Liver (tissue), 2 donors: ENCODE measurements around the gene SMAD6.

ENCODE experiments used
- YY1 ChIP-seq: IDR thresholded peaks from 2 replicates; pipeline ENCODE4 v1.6.1; 2016; ENCODE audit warnings: antibody characterized with exemption, mild to moderate bottlenecking
- TF ChIP-seq, protein P1 (sequence below): fragments of 150-350 bp; IDR thresholded peaks from 2 replicates; pipeline ENCODE4 v1.5.1; 2017; ENCODE audit warnings: improper control_type of control experiment, low read depth, low read length; ENCODE audit not compliant: missing input control
- TF ChIP-seq, protein P2 (sequence below): IDR thresholded peaks from 2 replicates; pipeline ENCODE4 v1.6.1; 2016; ENCODE audit warnings: antibody characterized with exemption
- donor health status: healthy.

DNA sequence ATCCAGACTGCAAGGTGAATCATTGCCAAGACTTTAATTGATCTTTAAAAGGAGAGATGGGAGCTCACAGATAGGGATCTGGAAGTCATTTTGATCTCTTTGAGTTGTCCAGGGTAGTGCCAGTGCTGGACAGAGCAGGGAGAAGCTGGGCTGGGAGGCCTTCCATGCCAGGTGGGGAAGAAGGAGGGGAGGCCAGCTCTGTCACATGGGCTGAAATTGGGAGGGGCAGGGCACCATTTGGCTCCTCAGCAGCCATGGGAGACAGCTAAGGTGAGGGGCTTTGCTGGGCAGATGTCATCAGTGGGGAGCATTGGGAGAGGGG is 23.4 kb downstream of the SMAD6 start:
- TF ChIP-seq, protein P1, sequence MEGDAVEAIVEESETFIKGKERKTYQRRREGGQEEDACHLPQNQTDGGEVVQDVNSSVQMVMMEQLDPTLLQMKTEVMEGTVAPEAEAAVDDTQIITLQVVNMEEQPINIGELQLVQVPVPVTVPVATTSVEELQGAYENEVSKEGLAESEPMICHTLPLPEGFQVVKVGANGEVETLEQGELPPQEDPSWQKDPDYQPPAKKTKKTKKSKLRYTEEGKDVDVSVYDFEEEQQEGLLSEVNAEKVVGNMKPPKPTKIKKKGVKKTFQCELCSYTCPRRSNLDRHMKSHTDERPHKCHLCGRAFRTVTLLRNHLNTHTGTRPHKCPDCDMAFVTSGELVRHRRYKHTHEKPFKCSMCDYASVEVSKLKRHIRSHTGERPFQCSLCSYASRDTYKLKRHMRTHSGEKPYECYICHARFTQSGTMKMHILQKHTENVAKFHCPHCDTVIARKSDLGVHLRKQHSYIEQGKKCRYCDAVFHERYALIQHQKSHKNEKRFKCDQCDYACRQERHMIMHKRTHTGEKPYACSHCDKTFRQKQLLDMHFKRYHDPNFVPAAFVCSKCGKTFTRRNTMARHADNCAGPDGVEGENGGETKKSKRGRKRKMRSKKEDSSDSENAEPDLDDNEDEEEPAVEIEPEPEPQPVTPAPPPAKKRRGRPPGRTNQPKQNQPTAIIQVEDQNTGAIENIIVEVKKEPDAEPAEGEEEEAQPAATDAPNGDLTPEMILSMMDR: no peak
- TF ChIP-seq, protein P2, sequence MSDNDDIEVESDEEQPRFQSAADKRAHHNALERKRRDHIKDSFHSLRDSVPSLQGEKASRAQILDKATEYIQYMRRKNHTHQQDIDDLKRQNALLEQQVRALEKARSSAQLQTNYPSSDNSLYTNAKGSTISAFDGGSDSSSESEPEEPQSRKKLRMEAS: no peak
- TF ChIP-seq YY1: no peak
